Measurements from ENCODE around the gene ZC3H7A.
"Not testable (repeated sequence)": the region's sequence is repeated elsewhere in the genome, so short reads cannot be mapped to it uniquely, and the experiment has no call there.

The ZC3H7A gene

GRCh38 chr16:11800382-11800718 lies 3.3 kb upstream of the ZC3H7A start:
- no peak for FAIRE-seq

- no peak for FAIRE-seq
These were observed 2.7 kb upstream of the ZC3H7A start for GRCh38 chr16:11799509-11800381.

DNA sequence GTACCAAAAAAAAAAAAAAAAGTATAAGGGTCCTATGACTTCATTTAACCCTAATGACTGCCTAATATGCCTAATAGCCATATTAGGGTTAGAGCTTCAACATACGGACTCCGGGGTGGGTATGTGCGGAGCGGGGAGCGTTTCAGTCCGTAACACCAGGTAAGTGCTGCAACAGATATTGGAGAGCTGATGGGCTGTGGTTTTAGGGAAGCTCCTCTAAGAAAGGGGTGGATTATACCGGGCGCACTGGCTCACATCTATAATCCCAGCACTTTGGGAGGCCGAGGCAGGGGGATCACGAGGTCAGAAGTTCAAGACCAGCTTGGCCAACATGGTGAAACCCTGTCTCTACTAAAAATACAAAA lies 1.9 kb upstream of the ZC3H7A start:
- FAIRE-seq: no peak

- no peak for FAIRE-seq
These were observed 870 bp upstream of the ZC3H7A start for GRCh38 chr16:11797957-11798299.

GRCh38 chr16:11796227-11797165 lies 562 bp downstream of the ZC3H7A start:
- FAIRE-seq: no peak

- FAIRE-seq: no peak
These were observed 1.2 kb downstream of the ZC3H7A start for GRCh38 chr16:11795887-11796226.

GRCh38 chr16:11794996-11795886 lies 1.8 kb downstream of the ZC3H7A start:
- no peak for FAIRE-seq

GRCh38 chr16:11794447-11794846 lies 2.6 kb downstream of the ZC3H7A start:
- no peak for FAIRE-seq

GRCh38 chr16:11793840-11794239 lies 3.2 kb downstream of the ZC3H7A start:
- no peak for FAIRE-seq

DNA sequence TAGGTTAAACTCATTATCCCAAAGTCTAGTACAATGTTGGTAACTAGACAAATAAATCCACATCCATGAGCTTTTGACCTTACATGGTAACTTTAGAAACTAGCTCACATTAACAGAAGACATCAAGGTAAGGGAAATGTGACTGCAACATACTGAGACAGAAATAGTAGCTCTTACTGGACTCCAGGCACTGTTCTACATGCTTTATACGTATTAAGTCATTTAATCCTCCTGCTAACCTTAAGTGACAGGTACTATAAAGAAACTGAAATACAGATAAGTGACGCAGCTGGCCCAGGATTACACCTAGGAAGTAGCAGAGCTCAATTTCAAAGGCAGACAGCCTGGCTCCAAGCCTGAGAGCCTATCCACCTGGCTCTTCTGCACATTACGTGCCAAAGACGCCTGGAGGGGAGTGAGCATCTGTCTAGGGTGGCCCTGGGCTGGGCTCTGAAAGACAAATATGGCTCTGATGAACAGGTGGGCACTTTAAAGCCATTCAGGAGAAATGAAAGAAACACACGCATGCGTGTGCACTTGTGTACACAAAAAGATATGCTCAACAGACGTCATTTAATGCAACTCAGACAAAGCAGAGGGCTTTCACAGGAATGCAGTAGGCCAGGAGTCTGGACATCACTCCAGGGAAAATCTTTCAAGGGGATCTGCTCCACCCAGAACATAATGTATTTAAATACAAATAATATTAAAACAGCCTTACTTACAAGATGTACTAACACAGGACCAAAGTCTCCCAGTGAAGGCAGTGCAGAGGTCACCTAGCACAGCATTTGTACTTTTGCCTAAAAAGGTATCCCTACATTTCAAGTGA lies 4.4 kb downstream of the ZC3H7A start:
- no peak for FAIRE-seq

- FAIRE-seq: no peak
These were observed 5.8 kb downstream of the ZC3H7A start for GRCh38 chr16:11791144-11791828.

- no peak for FAIRE-seq
These were observed 8.1 kb downstream of the ZC3H7A start for GRCh38 chr16:11788914-11789313.

DNA sequence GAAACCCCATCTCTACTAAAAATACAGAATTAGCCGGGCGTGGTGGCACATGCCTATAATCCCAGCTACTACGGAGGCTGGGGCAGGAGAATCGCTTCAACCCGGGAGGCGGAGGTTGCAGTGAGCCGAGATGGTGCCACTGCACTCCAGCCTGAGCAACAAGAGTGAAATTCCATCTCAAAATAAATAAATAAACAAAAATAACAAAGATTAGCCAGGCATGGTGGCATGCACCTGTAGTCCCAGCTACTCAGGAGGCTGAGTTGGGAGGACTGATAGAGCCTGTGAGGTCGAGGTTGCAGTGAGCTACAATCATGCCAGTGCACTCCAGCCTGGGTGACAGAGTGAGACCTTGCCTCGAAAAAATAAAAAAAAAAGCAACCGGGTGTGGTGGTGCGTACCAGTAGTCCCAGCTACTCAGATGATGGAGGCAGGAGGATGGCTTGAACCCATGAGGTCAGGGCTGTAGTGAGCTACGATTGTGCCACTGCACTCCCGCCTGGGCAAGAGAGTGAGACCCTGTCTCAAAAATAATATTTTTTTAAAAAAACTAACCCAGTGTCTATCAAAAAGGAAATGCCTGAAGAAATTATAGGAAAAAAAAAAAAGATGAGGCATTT lies 12.0 kb downstream of the ZC3H7A start:
- not testable (repeated sequence) for FAIRE-seq

DNA sequence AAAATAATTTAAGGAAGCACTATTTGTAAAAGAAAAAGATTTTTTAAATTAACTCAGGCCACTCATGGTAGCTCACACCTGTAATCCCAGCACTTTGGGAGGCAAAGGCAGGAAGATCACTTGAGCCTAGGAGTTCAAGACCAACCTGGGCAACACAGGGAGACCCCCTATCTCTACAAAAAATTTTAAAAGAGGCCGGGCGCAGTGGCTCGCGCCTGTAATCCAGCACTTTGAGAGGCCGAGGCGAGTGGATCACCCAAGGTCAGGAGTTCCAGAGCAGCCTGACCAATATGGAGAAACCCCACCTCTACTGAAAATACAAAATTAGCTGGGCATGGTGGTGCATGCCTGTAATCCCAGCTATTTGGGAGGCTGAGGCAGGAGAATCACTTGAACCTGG lies 12.7 kb downstream of the ZC3H7A start:
- not testable (repeated sequence) for FAIRE-seq

DNA sequence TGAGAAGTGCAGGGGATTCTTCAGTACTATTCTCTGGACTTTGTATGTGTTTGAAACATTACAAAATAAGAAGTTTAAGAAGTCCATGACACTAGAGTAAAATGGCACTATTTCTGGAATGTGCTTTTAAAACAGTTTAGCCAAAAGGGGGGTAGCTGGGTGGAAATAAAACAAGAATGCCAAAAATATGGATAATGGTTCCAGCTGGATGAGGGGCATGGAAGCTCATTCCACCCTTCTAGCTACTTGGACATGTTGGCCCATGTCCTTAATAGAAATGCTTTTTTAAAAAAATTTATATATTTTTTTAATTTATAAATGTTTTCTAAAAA lies 13.1 kb downstream of the ZC3H7A start:
- FAIRE-seq: peak; percentile 15

GRCh38 chr16:11783319-11784037 lies 13.6 kb downstream of the ZC3H7A start:
- FAIRE-seq: peak; percentile 78

GRCh38 chr16:11781773-11782172 lies 15.3 kb downstream of the ZC3H7A start:
- no peak for FAIRE-seq

GRCh38 chr16:11780991-11781680 lies 15.9 kb downstream of the ZC3H7A start:
- FAIRE-seq: no peak

GRCh38 chr16:11779074-11779473 lies 18.0 kb downstream of the ZC3H7A start:
- peak; percentile 30 for FAIRE-seq

DNA sequence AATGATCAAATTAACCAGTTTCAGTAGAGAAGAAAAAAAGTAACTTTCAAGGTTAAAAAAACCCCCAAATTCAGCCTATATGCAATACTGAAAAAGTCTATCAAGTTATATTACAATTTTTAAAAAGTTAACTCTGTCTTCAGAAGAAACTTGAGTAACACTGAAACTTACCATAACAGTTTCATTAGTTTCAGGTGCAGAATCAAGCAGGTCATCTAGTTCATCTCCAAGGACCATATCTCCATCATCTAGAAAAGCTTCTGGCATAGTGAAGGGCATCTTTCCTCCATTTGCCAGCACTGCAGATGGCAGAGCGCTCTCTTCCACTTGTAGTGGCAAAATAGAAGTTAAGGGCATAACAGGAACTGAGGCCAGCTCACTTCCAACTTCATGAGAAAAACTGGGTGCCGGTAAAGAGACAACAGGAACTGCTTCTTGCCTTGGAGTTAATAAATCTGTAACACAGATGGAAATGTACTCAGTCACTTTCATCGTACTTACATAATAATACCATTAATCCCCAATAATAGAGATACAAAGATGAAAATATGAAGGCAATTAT lies 22.9 kb downstream of the ZC3H7A start:
- FAIRE-seq: no peak
